HepG2 (cell line): ENCODE measurements around the gene AP3D1. TPM values are rescaled to one million over a fixed set of nuclear protein-coding genes. Genes with fewer than 3 reads are reported as not detected.

Experiments
- FOXO1 ChIP-seq: sonication (generic); formaldehyde crosslinking; IDR thresholded peaks from 2 replicates; pipeline ENCODE4 v1.4.0; 2020; ENCODE audit warnings: missing genetic modification reagents
- KDM4B ChIP-seq: sonication (generic); formaldehyde crosslinking; IDR thresholded peaks from 2 replicates; pipeline ENCODE4 v1.4.0; 2020; ENCODE audit warnings: missing genetic modification reagents
- MBD4 ChIP-seq: IDR thresholded peaks from 2 replicates; pipeline ENCODE4 v1.6.1; 2012; ENCODE audit warnings: low read length, inconsistent platforms, borderline replicate concordance
- RFX1 ChIP-seq: fragments of 450-650 bp; IDR thresholded peaks from 2 replicates; pipeline ENCODE4 v1.6.1; 2017
- RFXAP ChIP-seq: sonication (generic); formaldehyde crosslinking; IDR thresholded peaks from 2 replicates; pipeline ENCODE4 v1.4.0; 2020; ENCODE audit warnings: missing genetic modification reagents, borderline replicate concordance
- SOX6 ChIP-seq, 2 experiments: fragments of 450-650 bp in 1 of 2; sonication (generic) in 1 of 2; formaldehyde crosslinking in 1 of 2; IDR thresholded peaks; 2 replicates each; pipeline versions ENCODE4 v1.4.0 to v1.6.1; 2017 to 2020; ENCODE audit warnings: antibody characterized with exemption in 1 of 2, mild to moderate bottlenecking in 1 of 2, missing genetic modification reagents in 1 of 2
- SP4 ChIP-seq: sonication (generic); formaldehyde crosslinking; IDR thresholded peaks from 2 replicates; pipeline ENCODE4 v1.8.1; 2023; ENCODE audit warnings: mild to moderate bottlenecking, missing genetic modification reagents
- TGIF2 ChIP-seq: IDR thresholded peaks from 2 replicates; pipeline ENCODE4 v1.6.1; 2016; ENCODE audit warnings: control low read depth, missing compliant biosample characterization
- YEATS4 ChIP-seq: sonication (generic); formaldehyde crosslinking; IDR thresholded peaks from 2 replicates; pipeline ENCODE4 v1.4.0; 2020; ENCODE audit warnings: missing genetic modification reagents, borderline replicate concordance
- ZMYM4 ChIP-seq: sonication (generic); formaldehyde crosslinking; IDR thresholded peaks from 2 replicates; pipeline ENCODE4 v1.8.1; 2023; ENCODE audit warnings: mild to moderate bottlenecking, missing genetic modification reagents
- ZNF34 ChIP-seq: sonication (generic); formaldehyde crosslinking; IDR thresholded peaks from 2 replicates; pipeline ENCODE4 v1.4.0; 2020; ENCODE audit warnings: mild to moderate bottlenecking, missing genetic modification reagents, borderline replicate concordance
- ZNF749 ChIP-seq: sonication (generic); formaldehyde crosslinking; IDR thresholded peaks from 2 replicates; pipeline ENCODE4 v1.8.0; 2022; ENCODE audit warnings: mild to moderate bottlenecking, missing genetic modification reagents, moderate library complexity, borderline replicate concordance
- ZSCAN25 ChIP-seq: sonication (generic); formaldehyde crosslinking; IDR thresholded peaks from 2 replicates; pipeline ENCODE4 v1.8.0; 2022; ENCODE audit warnings: mild to moderate bottlenecking, missing genetic modification reagents
- polyA plus RNA-seq, 8 experiments: library from polyadenylated mRNA; depleted of rRNA in 3 of 8; stranded (reverse) in 7 of 8; unstranded in 1 of 8; fragments of >200 nt; fragmentation: Illumina TruSeq in 4 of 8; extraction: Trizol in 4 of 8; gene quantifications; 2 replicates each; pipeline versions ENCODE4 v1.2.1 to v1.2.3, GENCODE V29; 2011 to 2016; ENCODE audit warnings: low read depth in 4 of 8, missing spikeins in 1 of 8, mixed read lengths in 1 of 8; ENCODE audit not compliant: insufficient read depth in 1 of 8
- total RNA-seq, 5 experiments: library from RNA; depleted of rRNA; stranded (reverse); fragments of >200 nt; fragmentation: Illumina TruSeq; extraction: Trizol; gene quantifications; 2 replicates each; pipeline ENCODE4 v1.2.3, GENCODE V29; 2016; ENCODE audit warnings: low read depth in 1 of 5
- TF ChIP-seq, protein P1 (sequence below): sonication (generic); formaldehyde crosslinking; IDR thresholded peaks from 2 replicates; pipeline ENCODE4 v1.9.0; 2022; ENCODE audit warnings: missing genetic modification reagents, mild to moderate bottlenecking, borderline replicate concordance
- TF ChIP-seq, protein P2 (sequence below): sonication (generic); formaldehyde crosslinking; IDR thresholded peaks from 2 replicates; pipeline ENCODE4 v1.8.1; 2023; ENCODE audit warnings: mild to moderate bottlenecking, inconsistent platforms, moderate library complexity, missing genetic modification reagents, borderline replicate concordance
- TF ChIP-seq, protein P3 (sequence below): sonication (generic); formaldehyde crosslinking; IDR thresholded peaks from 2 replicates; pipeline ENCODE4 v1.5.1; 2020; ENCODE audit warnings: mild to moderate bottlenecking, moderate library complexity, missing genetic modification reagents
- TF ChIP-seq, protein P4 (sequence below): fragments of 450-650 bp; IDR thresholded peaks from 2 replicates; pipeline ENCODE4 v1.6.1; 2016
- TF ChIP-seq, protein P5 (sequence below): IDR thresholded peaks from 2 replicates; pipeline ENCODE4 v1.6.1; 2018; ENCODE audit warnings: missing genetic modification reagents, mild to moderate bottlenecking, missing compliant biosample characterization

Gene AP3D1
- total and polyA plus RNA-seq, 2 of the 13 experiments (the other 11 are each of a cell fraction or from before 2014, with no cell fraction given), result 68.0 to 82.6 TPM

DNA sequence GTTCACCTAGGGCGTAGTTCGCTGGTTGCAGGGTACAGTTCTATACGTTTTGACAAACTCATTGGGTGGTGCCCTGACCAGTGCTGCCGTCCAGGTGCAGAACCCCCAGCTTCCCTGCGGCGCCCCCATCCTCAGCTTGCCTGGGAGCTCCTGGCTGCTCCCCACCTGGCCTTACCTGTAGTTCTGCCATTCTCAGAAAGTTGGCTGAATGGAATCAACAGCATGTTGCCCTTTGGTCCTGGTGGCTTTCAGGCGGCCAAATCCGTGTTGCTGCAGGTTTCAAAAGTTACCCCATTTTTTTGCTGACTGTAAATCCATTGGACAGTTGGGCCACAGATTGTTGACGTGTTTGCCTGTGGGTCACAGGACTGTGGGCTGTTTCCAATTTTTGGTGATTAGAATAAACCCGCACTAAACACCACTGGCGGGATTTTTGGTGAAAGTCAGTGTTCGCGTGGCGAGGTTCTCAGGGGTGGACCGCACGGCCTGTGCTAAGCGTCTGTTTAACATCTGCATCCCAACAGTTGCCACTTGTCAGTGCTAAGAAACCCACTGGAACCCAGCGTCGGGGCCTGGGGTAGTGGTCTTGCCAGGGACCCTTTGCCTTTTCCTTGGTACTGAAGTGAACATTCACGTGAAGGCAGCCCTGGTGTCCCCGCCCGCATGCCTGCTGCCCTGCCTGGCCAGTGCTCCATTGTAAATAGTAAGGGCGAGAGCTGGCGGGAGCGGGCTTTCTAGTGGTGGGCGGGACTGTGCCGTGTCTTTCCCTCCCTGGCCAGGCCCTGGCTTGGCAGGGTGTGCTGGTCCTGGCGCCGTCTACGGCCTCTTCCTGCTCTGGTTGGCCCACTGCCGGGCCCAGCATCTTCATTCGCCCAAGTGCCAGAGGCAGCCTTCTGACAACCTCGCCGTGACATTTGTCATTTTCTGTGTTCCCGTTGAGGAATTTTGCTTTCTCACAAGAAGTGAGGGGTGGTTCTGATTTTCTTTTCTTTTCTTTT lies 15.7 kb upstream of the AP3D1 start (continued):
- no peak; the same call in 1 of the 2 replicates for TF ChIP-seq TGIF2
- TF ChIP-seq, protein P1, sequence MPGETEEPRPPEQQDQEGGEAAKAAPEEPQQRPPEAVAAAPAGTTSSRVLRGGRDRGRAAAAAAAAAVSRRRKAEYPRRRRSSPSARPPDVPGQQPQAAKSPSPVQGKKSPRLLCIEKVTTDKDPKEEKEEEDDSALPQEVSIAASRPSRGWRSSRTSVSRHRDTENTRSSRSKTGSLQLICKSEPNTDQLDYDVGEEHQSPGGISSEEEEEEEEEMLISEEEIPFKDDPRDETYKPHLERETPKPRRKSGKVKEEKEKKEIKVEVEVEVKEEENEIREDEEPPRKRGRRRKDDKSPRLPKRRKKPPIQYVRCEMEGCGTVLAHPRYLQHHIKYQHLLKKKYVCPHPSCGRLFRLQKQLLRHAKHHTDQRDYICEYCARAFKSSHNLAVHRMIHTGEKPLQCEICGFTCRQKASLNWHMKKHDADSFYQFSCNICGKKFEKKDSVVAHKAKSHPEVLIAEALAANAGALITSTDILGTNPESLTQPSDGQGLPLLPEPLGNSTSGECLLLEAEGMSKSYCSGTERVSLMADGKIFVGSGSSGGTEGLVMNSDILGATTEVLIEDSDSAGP, result peak; percentile 69
- TF ChIP-seq, protein P2, sequence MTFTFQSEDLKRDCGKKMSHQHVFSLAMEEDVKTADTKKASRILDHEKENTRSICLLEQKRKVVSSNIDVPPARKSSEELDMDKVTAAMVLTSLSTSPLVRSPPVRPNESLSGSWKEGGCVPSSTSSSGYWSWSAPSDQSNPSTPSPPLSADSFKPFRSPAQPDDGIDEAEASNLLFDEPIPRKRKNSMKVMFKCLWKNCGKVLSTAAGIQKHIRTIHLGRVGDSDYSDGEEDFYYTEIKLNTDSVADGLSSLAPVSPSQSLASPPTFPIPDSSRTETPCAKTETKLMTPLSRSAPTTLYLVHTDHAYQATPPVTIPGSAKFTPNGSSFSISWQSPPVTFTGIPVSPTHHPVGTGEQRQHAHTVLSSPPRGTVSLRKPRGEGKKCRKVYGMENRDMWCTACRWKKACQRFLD (CRISPR knock-in tag), result no peak
- TF ChIP-seq KDM4B (CRISPR knock-in tag), result no peak
- TF ChIP-seq ZNF34 (CRISPR knock-in tag), result no peak
- peak; percentile 38; the same call in 1 of the 2 replicates for TF ChIP-seq YEATS4
- peak; percentile 36; the same call in 1 of the 2 replicates for TF ChIP-seq FOXO1 (CRISPR knock-in tag)
- TF ChIP-seq RFX1, result no peak
- no peak for TF ChIP-seq ZMYM4 (CRISPR knock-in tag)
- TF ChIP-seq ZNF749, result no peak
- TF ChIP-seq ZSCAN25 (CRISPR knock-in tag), result no peak
- TF ChIP-seq, protein P3, sequence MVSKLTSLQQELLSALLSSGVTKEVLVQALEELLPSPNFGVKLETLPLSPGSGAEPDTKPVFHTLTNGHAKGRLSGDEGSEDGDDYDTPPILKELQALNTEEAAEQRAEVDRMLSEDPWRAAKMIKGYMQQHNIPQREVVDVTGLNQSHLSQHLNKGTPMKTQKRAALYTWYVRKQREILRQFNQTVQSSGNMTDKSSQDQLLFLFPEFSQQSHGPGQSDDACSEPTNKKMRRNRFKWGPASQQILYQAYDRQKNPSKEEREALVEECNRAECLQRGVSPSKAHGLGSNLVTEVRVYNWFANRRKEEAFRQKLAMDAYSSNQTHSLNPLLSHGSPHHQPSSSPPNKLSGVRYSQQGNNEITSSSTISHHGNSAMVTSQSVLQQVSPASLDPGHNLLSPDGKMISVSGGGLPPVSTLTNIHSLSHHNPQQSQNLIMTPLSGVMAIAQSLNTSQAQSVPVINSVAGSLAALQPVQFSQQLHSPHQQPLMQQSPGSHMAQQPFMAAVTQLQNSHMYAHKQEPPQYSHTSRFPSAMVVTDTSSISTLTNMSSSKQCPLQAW (CRISPR knock-in tag), result no peak
- TF ChIP-seq RFXAP (CRISPR knock-in tag), result peak; percentile 69; the same call in 1 of the 2 replicates
- no peak for TF ChIP-seq SP4 (CRISPR knock-in tag)
- TF ChIP-seq, protein P4, sequence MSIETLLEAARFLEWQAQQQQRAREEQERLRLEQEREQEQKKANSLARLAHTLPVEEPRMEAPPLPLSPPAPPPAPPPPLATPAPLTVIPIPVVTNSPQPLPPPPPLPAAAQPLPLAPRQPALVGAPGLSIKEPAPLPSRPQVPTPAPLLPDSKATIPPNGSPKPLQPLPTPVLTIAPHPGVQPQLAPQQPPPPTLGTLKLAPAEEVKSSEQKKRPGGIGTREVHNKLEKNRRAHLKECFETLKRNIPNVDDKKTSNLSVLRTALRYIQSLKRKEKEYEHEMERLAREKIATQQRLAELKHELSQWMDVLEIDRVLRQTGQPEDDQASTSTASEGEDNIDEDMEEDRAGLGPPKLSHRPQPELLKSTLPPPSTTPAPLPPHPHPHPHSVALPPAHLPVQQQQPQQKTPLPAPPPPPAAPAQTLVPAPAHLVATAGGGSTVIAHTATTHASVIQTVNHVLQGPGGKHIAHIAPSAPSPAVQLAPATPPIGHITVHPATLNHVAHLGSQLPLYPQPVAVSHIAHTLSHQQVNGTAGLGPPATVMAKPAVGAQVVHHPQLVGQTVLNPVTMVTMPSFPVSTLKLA, result 0 out of 2 replicates have a peak, but pooled peaks have one; percentile 32
- TF ChIP-seq SOX6 (IDR thresholded peaks at IDR 0.05), result no peak
- peak; percentile 28 for TF ChIP-seq SOX6 (CRISPR knock-in tag; IDR thresholded peaks at IDR 0.05)
- TF ChIP-seq, protein P5, sequence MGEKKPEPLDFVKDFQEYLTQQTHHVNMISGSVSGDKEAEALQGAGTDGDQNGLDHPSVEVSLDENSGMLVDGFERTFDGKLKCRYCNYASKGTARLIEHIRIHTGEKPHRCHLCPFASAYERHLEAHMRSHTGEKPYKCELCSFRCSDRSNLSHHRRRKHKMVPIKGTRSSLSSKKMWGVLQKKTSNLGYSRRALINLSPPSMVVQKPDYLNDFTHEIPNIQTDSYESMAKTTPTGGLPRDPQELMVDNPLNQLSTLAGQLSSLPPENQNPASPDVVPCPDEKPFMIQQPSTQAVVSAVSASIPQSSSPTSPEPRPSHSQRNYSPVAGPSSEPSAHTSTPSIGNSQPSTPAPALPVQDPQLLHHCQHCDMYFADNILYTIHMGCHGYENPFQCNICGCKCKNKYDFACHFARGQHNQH, result 0 out of 2 replicates have a peak, but pooled peaks have one; percentile 27
- TF ChIP-seq MBD4, result no peak
